Lower leg skin (tissue), 3 donors: Measurements from ENCODE around the gene PTPRT.

ENCODE experiments used
- POLR2A ChIP-seq, 2 donors: fragments of 450-650 bp; IDR thresholded peaks; one replicate each; pipeline ENCODE4 v1.6.1; 2016 to 2017; ENCODE audit warnings: antibody characterized with exemption in 2 of 2, mild to moderate bottlenecking in 1 of 2, moderate library complexity in 1 of 2
- TF ChIP-seq, protein P1 (sequence below), 3 donors: fragments of 450-650 bp; IDR thresholded peaks; one replicate each; pipeline ENCODE4 v1.5.1; 2016; ENCODE audit warnings: antibody characterized with exemption in 3 of 3, mild to moderate bottlenecking in 3 of 3, moderate library complexity in 2 of 3

DNA sequence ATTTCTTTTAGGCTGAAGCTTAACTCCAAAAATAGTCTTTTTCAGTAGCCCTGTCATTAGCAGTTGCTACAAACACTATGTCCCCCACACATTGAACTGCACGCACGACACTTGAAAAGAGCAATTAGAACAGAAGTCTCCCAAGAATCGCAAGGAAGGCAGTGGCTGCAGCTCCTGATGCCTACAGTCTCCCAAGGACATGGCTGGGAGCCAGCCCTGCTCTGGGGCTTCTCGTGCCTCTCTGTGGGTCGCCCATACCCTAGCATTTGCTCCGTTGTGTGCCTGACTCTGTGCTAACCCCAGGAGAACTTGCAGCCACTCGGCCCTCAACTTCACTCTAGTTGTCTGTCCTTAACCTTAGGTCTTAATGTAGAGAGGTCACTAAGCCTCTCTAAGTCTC is 454.2 kb downstream of the PTPRT start:
- TF ChIP-seq, protein P1, sequence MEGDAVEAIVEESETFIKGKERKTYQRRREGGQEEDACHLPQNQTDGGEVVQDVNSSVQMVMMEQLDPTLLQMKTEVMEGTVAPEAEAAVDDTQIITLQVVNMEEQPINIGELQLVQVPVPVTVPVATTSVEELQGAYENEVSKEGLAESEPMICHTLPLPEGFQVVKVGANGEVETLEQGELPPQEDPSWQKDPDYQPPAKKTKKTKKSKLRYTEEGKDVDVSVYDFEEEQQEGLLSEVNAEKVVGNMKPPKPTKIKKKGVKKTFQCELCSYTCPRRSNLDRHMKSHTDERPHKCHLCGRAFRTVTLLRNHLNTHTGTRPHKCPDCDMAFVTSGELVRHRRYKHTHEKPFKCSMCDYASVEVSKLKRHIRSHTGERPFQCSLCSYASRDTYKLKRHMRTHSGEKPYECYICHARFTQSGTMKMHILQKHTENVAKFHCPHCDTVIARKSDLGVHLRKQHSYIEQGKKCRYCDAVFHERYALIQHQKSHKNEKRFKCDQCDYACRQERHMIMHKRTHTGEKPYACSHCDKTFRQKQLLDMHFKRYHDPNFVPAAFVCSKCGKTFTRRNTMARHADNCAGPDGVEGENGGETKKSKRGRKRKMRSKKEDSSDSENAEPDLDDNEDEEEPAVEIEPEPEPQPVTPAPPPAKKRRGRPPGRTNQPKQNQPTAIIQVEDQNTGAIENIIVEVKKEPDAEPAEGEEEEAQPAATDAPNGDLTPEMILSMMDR (IDR thresholded peaks at IDR 0.05), result no peak
- no peak for TF ChIP-seq POLR2A (IDR thresholded peaks at IDR 0.05)
